ENCODE measurements around the gene GRAMD1B.

The GRAMD1B gene

GRCh38 chr11:123641495-123641840 lies 211.4 kb downstream of the GRAMD1B start:
- Histone ChIP-seq H3K27ac (no peak overlapping the region), H3K4me1 (ENCODE audit: control insufficient read depth in 1 of 2, insufficient read depth in 1 of 2, low read depth in 1 of 2, low read length in 1 of 2) (no peaks in the 10 kb centered on the region), H3K4me3 (ENCODE audit: low read depth in 1 of 2, low read length in 1 of 2) (no peak overlapping the region), H3K9me3 (no peaks in the 10 kb centered on the region), H3K36me3 (no peaks in the 10 kb centered on the region), H3K27me3 (peaks cover 32% of the 10 kb centered on the region)
- TF ChIP-seq CTCF (IDR thresholded peaks at IDR 0.05): no peak

GRCh38 chr11:123642435-123642834 lies 212.4 kb downstream of the GRAMD1B start:
- no peaks in the 10 kb centered on the region for H3K9me3 ChIP-seq
- H3K4me1 ChIP-seq (ENCODE audit: control insufficient read depth in 1 of 2, insufficient read depth in 1 of 2, low read depth in 1 of 2, low read length in 1 of 2): no peaks in the 10 kb centered on the region
- peaks cover 37% of the 10 kb centered on the region for H3K27me3 ChIP-seq
- no peak for TF ChIP-seq CTCF (IDR thresholded peaks at IDR 0.05)
- H3K36me3 ChIP-seq: no peaks in the 10 kb centered on the region
- H3K4me3 ChIP-seq (ENCODE audit: low read depth in 1 of 2, low read length in 1 of 2): no peak overlapping the region
- H3K27ac ChIP-seq: no peak overlapping the region

- Histone ChIP-seq H3K27ac (no peak overlapping the region), H3K4me3 (ENCODE audit: low read depth in 1 of 2, low read length in 1 of 2) (no peak overlapping the region), H3K9me3 (no peaks in the 10 kb centered on the region), H3K27me3 (peaks cover 61% of the 10 kb centered on the region), H3K4me1 (ENCODE audit: control insufficient read depth in 1 of 2, insufficient read depth in 1 of 2, low read depth in 1 of 2, low read length in 1 of 2) (no peaks in the 10 kb centered on the region), H3K36me3 (no peaks in the 10 kb centered on the region)
- TF ChIP-seq CTCF (IDR thresholded peaks at IDR 0.05): no peak
These were observed 215.4 kb downstream of the GRAMD1B start for GRCh38 chr11:123645286-123645975.

- no peak for TF ChIP-seq CTCF (IDR thresholded peaks at IDR 0.05)
- no peak overlapping the region for H3K27ac ChIP-seq
- H3K27me3 ChIP-seq: peaks cover 99% of the 10 kb centered on the region
- H3K4me1 ChIP-seq (ENCODE audit: control insufficient read depth in 1 of 2, insufficient read depth in 1 of 2, low read depth in 1 of 2, low read length in 1 of 2): peaks cover 0 to 9% of the 10 kb centered on the region in 2 experiments
- H3K4me3 ChIP-seq (ENCODE audit: low read depth in 1 of 2, low read length in 1 of 2): no peak overlapping the region
- no peaks in the 10 kb centered on the region for H3K9me3 ChIP-seq
- no peaks in the 10 kb centered on the region for H3K36me3 ChIP-seq
These were observed 220.8 kb downstream of the GRAMD1B start for GRCh38 chr11:123650901-123651300.

- no peak overlapping the region for H3K4me3 ChIP-seq (ENCODE audit: low read depth in 1 of 2, low read length in 1 of 2)
- no peaks in the 10 kb centered on the region for H3K9me3 ChIP-seq
- H3K4me1 ChIP-seq (ENCODE audit: control insufficient read depth in 1 of 2, insufficient read depth in 1 of 2, low read depth in 1 of 2, low read length in 1 of 2): peaks cover 0 to 9% of the 10 kb centered on the region in 2 experiments
- peaks cover 98% of the 10 kb centered on the region for H3K27me3 ChIP-seq
- no peak overlapping the region for H3K27ac ChIP-seq
- no peaks in the 10 kb centered on the region for H3K36me3 ChIP-seq
- TF ChIP-seq CTCF (IDR thresholded peaks at IDR 0.05): no peak
These were observed 222.5 kb downstream of the GRAMD1B start for GRCh38 chr11:123652599-123652998.

Data from neutrophil (primary cell).